ENCODE measurements around the gene GRAMD1A.

Gene GRAMD1A

DNA sequence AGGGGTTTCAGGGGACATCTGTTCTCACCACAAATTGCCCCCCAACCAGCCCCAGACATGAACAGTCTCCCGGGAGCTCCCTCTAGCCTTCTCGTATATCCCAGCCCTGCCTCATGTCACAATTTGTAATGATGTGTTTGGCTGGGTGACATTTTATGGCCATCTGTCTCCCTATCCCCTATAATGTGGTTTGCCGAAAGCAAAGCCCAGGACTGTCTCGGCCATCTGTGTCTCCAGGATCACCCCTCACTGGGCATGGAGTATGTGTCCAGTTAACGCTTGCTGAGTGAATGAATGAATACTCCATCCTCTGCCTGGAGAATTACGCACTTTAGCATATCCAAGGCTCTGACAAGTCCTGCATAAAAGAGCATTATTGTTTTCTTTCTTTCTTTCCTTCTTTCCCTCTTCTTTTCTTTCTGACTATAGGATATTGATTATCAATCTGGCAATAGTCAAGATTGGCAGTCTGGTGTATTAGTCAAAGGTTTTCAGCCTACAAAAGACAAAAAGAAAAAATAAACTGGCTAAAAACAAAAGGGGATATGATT is 56.5 kb downstream of the GRAMD1A start:
- DNase-seq = no peak

DNA sequence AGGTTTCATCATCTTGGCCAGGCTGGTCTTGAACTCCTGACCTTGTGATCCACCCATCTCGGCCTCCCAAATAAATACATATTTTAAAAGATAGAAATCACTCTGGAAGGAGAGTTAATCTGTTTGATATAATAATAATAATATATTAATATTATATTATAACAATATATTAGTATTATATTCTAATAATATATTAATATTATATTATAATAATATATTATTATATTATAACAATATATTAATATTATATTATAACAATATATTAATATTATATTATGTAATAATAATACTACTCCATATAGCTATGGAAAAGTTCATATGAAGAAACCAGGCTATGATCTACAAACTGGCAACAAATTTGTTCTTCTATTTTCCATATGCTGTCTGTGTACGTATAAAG is 58.2 kb downstream of the GRAMD1A start:
- DNase-seq = no peak

DNA sequence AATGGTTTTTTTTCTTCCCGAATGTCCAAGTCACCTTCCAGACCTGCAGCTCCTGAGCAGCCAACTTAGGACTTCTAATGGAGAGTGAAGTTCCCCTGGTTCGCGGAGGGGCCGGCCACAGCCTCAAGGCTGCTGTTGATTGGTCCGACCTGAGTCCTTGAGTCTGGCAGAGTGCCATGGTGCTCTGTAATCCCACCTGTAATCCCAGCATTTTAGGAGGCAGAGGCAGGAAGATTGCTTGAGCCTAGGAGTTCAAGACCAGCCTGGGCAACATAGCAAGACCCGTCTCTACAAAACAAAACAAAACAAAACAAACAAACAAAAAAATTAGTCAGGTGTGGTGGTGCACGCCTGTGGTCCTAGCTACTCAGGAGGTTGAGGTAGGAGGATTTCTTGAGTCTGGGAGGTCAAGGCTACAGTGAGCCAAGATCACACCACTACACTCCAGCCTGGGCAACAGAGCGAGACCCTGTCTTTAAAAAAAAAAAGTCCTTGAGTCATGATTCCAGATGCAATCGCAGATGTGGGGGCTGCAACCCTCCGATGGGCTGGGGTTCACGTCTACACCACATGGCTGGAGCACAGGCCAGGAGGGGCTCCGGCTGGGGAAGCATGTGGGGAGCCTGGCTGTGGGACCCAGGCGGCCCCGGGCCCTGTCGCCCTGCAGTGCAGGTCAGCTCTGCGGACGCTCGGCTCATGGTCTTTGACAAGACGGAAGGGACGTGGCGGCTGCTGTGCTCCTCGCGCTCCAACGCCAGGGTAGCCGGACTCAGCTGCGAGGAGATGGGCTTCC is 59.1 kb downstream of the GRAMD1A start:
- no peak for DNase-seq

DNA sequence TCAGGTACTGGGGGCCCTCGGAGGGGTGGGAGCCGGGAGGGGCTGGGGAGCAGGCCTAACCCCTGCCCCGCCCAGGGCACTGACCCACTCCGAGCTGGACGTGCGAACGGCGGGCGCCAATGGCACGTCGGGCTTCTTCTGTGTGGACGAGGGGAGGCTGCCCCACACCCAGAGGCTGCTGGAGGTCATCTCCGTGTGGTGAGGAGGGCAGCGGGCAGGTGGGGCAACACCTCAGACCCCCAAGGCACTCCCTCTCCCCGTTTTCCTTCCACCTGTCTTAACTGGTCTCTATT is 59.6 kb downstream of the GRAMD1A start:
- no peak for DNase-seq

DNA sequence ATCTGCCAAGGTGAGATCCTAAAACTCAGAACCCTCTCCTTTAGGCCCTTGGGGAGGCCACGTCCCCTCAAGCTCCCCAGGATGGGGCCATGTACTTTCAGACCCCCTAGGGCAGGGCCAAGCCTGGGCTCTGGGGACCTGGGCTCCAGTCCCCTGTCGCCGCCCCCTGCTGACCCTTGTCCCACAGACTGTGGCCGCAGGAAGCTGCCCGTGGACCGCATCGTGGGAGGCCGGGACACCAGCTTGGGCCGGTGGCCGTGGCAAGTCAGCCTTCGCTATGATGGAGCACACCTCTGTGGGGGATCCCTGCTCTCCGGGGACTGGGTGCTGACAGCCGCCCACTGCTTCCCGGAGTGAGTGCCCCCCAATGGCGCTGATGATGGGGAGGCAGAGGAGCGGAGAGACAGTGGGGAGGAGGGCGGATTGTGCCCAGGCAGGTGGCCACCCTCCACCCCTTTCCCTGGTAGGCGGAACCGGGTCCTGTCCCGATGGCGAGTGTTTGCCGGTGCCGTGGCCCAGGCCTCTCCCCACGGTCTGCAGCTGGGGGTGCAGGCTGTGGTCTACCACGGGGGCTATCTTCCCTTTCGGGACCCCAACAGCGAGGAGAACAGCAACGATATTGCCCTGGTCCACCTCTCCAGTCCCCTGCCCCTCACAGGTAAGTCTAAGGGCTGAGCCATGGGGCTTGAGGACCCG is 60.2 kb downstream of the GRAMD1A start:
- no peak for DNase-seq

DNA sequence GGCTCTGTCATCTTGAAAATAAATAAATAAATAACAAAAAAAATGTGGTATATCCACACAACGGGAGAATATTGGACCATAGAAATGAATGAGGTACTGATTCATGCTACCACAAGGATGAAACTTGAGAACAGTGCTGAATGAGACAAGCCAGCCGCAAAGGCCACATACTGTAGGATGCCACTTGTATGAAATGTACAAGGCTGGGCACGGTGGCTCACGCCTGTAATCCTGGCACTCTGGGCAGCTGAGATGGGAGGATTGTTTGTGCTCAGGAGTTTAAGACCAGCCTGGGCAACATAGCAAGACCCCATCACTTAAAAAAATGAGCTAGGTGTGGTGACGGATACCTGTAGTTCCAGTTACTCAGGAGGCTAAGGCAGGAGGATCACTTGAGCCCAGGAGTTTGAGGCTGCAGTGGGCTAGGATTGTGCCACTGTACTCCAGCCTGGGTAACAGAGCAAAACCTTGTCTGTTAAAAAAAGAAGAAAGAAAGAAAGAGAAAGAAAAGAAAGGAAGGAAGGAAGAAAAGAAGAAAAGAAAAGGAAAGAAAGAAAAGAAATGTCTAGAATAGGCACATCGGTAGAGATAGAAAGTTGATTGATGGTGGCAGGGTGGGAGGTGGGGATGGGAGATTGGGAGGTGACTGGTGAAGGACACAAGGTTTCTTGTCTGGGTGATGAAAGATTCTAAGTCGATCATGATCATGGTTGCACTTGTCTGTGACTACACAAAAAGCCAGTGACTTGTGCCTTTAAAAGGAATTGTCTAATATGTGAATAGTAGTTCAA is 61.7 kb downstream of the GRAMD1A start:
- DNase-seq = no peak

DNA sequence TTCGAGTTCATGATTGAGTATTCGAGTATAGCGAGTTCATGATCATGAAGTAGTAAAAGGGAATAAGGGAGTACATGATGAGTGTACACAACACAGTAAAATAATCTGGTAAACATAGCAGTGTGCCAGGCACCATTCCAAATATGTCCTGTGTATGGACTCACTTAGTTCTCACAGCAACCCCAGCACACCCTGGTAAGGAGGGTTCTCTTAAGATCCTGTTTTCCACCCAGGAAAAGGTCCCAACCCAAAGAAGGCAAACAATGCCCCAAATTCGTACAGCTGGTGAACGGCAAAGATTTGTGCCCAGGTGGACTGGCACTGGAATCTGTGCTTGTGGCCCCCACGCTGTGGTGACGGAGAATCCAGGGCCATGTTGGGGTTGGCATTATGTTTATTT is 62.8 kb downstream of the GRAMD1A start:
- DNase-seq = no peak

DNA sequence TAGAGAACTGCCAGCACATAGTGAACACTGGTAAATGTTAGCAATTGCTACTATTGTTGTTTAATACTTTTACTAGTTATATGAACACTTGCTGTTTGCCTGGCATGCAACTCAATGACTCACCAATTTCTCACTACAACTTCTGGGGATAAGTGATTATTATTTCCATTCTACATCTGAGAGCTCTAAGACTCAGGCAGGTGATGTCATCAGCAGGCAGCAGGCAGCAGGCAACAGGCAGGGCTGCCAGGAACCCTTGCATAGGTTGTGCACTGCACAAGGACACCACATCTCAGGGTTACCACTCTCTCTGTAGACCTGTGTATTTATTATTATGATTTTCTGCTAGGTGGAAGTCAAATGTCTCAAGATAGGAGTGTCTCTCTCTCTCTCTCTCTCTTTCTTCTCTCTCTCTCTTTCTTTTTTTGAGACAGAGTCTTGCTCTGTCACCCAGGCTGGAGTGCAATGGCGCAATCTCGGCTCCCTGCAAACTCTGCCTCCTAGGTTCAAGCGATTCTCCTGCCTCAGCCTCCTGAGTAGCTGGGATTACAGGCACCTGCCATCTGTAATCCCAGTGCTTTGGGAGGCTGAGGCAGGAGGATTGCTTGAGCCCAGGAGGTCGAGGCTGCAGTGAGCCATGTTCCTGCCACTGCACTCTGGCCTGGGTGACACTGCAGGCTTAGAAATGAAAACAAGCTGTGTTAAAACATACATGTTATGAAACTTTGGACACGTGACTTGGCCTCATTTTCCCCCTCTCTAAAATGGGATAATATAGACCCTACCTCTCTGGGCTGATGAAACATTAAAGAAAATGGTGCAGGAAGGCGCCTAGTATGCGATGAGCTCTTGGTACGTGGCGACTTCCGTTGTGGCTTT is 64.1 kb downstream of the GRAMD1A start:
- no peak for DNase-seq

DNA sequence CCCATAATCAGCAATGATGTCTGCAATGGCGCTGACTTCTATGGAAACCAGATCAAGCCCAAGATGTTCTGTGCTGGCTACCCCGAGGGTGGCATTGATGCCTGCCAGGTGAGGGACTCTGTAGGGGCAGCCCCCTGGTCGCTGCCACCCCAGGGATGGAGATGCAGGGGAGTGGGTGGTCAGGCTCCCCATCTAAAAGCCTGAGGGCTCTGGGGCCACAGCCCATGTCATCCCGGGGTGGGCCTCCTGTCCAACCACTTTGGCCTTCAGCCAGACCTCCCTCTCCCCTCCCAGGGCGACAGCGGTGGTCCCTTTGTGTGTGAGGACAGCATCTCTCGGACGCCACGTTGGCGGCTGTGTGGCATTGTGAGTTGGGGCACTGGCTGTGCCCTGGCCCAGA is 65.5 kb downstream of the GRAMD1A start:
- no peak for DNase-seq

DNA sequence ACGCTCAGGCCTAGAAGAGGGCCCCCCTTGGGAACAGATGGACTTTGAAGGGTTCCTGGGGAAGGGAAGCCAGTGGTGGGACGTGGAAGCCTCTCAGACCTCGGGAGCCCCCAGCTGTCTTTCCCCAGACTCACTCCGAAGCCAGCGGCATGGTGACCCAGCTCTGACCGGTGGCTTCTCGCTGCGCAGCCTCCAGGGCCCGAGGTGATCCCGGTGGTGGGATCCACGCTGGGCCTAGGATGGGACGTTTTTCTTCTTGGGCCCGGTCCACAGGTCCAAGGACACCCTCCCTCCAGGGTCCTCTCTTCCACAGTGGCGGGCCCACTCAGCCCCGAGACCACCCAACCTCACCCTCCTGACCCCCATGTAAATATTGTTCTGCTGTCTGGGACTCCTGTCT is 66.0 kb downstream of the GRAMD1A start:
- no peak for DNase-seq

DNA sequence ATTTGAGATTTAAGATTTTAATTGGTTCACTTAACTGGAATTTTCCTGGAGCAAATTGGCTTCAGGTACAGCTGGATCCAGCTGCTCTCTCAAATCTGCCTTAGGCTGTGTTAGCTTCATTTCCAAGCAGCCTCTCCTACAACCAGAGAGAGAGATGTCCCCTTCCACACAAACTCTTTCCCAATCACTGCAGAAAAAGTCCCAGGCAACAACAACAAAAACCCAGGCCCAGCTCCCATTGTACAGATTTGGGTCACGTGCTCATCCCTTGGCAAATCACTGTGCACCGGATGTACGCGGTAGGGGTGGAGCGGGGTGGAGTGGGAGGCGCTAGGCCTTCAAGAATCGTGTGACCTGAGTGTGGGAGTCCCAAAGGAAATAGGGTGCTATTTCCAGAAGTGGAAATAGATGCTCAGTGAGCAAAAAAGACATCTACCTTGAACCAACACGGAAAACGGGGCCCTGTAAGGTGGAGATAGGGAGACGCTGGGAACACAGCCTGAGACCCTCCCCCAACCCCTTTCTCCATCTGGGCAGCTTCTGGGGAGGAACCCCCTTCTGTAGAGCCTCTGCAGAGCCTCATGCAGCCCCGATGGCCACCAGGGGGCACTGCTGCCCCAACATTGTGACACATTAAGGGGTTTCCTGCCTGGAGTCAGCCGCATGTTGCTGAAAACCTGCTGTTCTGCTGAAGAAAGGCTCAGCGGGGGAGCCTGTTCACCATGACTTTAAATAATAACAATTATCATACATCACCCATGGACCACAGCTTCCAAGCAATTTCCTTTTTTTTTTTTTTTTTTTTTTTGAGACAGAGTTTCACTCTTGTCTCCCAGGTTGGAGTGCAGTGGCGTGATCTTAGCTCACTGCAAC is 66.8 kb downstream of the GRAMD1A start:
- peak; percentile 87 to 90 for DNase-seq

DNA sequence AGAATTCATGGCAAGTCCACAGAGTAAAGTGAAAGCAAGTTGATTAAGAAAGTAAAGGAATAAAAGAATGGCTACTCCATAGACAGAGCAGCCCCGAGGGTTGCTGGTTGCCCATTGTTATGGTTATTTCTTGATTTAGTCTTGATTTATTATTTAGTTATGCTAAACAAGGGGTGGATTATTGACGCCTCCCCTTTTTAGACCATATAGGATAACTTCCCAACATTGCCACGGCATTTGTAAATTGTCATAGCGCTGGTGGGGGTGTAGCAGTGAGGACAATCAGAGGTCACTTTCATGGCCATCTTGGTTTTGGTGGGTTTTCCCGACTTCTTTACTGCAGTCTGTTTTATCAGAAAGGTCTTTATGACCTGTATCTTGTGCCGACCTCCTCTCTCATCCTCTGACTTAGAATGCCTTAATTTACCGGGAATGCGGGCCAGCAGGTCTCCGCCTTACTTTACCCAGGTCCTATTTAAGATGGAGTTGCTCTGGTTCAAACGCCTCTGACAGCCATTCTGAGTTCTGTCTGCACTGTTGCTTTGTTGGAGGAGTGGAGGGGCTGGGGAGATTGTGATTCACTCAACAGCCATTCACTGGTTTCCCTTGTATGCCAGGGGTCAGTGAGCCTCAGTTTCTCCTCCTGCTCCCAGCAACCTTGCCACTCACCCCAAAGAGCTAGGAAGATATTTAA is 69.0 kb downstream of the GRAMD1A start:
- DNase-seq = no peak

DNA sequence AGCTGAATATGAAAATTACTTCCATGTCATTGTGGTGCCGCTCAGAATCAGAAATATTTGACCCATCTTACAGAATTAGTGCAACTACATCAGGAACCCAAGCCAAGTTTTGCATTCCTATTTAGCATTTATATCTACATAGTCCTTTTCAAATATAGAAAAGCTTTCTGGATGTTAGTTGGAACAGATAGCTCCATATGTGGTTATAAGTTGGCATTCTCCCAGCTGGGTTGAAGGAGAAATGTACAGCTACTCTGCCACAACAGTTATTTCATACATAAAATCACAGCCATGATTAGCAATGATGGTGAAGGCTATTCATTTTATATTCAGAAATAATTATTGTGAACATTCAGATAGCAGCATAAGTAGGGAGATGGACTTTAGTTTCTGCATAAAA is 69.6 kb downstream of the GRAMD1A start:
- no peak for DNase-seq

DNA sequence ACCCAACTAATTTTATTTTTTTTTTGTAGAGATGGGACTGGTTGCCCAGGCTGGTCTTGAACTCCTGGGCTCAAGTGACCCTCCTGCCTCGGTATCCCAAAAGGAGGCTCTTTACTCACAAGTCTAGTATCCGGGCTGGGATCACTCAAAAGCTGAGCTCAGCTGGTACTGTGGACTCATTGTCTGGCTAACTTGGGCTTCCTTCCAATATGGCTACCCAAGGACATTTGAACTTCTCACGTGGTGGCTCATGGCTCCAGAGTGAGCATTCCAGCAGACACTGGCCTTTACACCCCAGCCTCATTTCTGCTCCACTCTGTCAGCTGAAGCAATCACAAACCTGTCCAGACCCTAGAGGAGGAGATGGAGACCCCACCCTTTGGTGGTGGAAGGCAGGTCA is 70.3 kb downstream of the GRAMD1A start:
- no peak for DNase-seq

DNA sequence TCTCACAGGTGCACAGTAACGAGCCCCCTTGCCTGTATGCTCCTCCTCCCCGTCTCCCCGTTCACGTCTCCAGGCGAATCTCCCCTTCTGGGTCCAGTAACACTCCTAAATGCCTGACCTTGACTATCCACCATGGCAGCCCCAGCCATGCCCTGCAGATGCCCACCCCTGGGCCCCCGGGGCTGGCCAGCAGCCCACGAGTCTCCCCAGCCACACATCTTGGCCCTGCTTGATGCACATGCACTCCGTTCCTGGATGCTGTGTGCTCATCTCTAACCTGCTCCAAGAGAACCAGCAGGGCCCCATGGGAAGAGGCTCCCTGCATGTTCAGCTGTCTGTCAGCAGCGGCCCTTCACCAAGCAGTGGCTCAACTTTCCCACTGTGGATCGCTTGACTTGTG is 73.4 kb downstream of the GRAMD1A start:
- no peak for DNase-seq

DNA sequence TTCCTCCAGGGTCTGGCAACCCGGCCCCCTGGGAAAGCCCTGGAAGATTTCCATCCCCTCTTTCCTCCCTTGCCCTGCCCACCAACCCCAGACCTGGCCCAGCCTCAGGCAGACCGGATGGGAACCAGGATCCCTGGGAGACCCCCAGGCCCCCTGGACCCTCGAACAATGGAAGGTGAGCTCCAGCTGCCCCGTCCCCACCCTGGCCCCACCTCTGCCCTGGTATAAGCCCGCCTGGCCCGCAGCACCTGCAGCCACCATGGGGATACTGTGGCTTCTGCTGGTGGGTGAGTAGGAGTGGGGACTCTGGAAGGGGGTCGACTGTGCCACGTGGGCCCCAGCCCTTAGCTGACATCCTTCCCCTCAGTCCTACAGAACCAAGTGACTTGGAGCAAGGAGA is 73.8 kb downstream of the GRAMD1A start:
- no peak for DNase-seq

DNA sequence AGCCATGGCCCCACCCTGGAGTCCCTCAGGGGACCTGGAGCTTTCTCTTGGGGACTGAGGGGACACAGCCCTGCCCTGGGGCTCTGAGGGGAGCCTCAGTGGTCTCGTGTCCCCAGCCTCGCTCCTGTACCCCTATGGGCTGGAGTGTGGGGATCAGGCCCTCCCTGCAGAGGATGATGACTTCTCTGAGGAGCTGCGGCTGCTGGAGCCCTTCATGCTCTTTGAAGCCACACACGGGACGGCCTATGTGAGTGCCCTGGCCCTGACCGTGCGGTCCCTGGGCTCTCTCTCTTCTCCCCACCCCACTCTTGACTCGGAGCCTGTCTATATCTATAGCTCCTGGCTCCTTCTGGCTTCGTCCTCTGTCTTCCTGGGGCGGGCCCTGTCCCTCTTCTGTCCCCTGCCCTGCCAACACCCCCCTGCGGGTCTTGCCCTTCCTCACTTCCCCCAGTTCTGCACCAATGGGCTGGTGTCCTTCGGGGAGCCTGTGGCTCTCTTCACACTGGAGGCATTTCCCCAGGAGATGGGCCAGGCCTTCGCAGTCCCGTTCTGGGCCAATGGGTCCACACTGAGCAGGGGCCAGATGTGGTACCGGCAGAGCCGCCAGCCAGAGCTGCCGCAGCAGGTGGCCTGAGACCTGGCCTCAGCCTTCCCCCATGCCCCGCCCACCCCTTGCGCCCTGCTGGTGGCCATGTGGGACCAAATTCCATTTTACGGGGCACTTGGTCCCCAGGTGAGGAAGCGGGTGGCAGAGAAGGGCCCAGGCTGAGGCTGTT is 74.5 kb downstream of the GRAMD1A start:
- DNase-seq = no peak

DNA sequence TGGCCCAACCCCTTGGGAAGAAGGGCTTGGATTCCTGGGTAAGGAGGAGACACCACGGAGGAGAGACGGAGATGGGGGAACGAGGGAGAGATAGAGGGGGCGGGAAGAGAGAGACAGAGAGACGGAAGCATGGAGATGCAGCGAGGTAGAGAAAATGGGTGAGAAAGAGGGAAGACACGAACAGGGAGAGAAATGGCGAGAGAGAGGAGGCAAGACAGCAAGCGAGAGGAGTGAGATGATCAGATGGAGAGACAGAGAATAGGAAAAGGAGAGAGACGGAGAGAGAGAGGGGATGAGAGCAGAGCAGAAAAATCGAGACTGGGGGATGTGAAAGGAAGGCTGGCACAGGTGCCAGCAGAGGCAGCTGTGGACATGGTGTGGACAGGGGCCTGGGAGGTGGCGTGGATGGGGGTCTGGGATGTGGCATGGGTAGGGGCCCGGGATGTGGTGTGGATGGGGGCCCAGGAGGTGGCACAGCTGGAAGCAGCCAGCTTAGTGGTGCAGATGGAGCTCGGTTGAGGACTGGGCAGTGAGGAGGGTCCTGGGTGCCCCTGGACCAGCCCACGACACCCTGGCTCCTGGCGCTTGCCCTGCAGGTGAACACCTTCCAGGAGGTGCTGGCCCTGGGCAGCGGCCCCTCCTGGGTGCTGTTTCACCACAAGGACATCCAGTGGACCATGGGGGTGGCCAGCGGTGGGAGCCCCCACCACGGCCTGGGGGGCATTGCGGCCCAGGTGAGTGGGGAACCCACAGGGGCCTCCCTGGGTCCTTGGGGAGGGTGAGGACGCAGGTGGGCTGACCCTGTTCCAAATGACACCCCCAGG is 75.3 kb downstream of the GRAMD1A start:
- no peak for DNase-seq

DNA sequence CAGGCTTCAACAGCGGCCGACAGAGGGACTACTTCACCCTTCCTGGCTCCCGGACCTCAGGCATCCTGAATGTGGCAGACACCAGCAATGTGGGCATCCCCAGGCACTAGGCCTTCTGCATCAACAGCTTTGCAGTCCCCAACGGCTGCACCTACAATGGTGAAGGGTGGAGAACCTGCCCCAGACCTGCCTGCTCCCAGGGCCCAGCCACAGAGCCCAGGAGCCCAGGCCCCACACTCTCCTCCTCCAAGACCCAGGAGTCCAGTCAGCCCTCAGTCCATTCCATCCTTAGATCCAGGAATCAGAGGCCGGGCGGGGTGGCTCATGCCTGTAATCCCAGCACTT is 75.9 kb downstream of the GRAMD1A start:
- DNase-seq = no peak

All from inflammatory macrophage (primary cell).